ENCODE results near the gene ADRA2C.

The ADRA2C gene

GRCh38 chr4:3749081-3749480 is 17.1 kb upstream of the ADRA2C start:
- no peak for DNase-seq (ENCODE audit: low read depth)
- TF ChIP-seq, protein P1, sequence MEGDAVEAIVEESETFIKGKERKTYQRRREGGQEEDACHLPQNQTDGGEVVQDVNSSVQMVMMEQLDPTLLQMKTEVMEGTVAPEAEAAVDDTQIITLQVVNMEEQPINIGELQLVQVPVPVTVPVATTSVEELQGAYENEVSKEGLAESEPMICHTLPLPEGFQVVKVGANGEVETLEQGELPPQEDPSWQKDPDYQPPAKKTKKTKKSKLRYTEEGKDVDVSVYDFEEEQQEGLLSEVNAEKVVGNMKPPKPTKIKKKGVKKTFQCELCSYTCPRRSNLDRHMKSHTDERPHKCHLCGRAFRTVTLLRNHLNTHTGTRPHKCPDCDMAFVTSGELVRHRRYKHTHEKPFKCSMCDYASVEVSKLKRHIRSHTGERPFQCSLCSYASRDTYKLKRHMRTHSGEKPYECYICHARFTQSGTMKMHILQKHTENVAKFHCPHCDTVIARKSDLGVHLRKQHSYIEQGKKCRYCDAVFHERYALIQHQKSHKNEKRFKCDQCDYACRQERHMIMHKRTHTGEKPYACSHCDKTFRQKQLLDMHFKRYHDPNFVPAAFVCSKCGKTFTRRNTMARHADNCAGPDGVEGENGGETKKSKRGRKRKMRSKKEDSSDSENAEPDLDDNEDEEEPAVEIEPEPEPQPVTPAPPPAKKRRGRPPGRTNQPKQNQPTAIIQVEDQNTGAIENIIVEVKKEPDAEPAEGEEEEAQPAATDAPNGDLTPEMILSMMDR (IDR thresholded peaks at IDR 0.05; ENCODE audit: low read depth, low read length, missing control alignments), result no peak
- no peak overlapping the region for H3K4me3 ChIP-seq (ENCODE audit: low read depth, low read length)

- TF ChIP-seq, protein P1 (IDR thresholded peaks at IDR 0.05; ENCODE audit: low read depth, low read length, missing control alignments), result no peak
- no peak overlapping the region for H3K4me3 ChIP-seq (ENCODE audit: low read depth, low read length)
- DNase-seq (ENCODE audit: low read depth), result no peak
These were observed 15.9 kb upstream of the ADRA2C start for GRCh38 chr4:3750334-3750733.

DNA sequence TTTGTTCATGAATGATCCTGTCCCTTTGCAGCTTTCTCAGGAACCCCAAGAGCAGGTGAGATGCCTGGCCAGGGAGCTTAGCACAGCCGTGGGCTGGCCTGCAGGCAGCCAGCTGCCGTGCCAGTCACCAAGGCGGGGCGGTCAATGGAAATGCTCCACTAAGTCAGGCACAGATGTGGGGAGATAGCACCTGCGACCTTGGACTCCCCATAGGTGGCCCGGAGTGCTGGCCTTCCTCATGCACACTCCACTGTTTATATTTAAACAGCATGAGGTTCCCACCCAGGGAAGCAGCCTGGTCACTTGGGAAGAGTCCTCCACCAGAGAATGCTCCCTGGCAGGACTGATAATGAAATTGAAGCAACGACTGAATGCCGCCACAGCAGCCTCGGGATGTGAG is 14.2 kb upstream of the ADRA2C start:
- no peak for DNase-seq (ENCODE audit: low read depth)
- no peak overlapping the region for H3K4me3 ChIP-seq (ENCODE audit: low read depth, low read length)
- TF ChIP-seq, protein P1 (IDR thresholded peaks at IDR 0.05; ENCODE audit: low read depth, low read length, missing control alignments), result no peak

DNA sequence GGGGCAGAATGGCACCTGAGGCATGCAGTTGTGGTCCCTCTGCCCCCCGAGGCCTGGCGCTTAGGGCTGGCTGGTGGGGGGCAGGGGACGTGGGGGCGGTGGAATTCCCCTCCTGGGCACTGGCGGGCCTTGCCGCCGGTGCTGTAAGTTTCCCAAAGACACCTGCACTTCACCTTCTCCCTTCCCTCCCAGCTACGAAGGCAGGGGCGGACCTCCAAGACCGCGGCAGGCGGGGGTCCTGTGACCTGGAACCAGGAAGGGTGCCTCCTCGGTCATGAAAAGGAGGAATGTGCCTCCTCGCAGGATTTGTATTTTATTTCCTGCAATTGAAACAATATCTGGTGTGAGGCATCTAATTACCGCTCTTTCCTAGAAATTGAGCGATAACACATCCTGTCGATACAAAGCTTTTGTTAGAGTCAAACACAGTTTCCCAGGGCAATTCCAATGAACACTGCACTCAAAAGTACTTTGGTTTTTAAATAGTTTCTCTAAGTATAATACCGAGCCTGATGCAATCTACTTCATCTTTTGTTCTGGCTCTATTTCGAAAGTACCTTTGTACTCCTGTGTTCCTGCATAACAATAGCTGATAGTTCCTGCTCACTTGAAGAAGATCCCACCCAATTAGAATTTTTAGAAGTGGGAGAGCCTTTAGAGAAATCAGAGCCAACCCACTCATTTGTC is 12.3 kb upstream of the ADRA2C start:
- no peak for DNase-seq (ENCODE audit: low read depth)
- TF ChIP-seq, protein P1 (IDR thresholded peaks at IDR 0.05; ENCODE audit: low read depth, low read length, missing control alignments), result no peak
- H3K4me3 ChIP-seq (ENCODE audit: low read depth, low read length), result no peak overlapping the region

- no peak overlapping the region for H3K4me3 ChIP-seq (ENCODE audit: low read depth, low read length)
- TF ChIP-seq, protein P1 (IDR thresholded peaks at IDR 0.05; ENCODE audit: low read depth, low read length, missing control alignments), result no peak
- DNase-seq (ENCODE audit: low read depth), result no peak
These were observed 9.7 kb upstream of the ADRA2C start for GRCh38 chr4:3756343-3757059.

GRCh38 chr4:3759236-3759635 is 6.9 kb upstream of the ADRA2C start:
- no peak for DNase-seq (ENCODE audit: low read depth)
- TF ChIP-seq, protein P1 (IDR thresholded peaks at IDR 0.05; ENCODE audit: low read depth, low read length, missing control alignments), result no peak
- H3K4me3 ChIP-seq (ENCODE audit: low read depth, low read length), result no peak overlapping the region

Measured in GM12864 (cell line).